T-helper 22 cell (primary cell): ENCODE data around the gene ACOT9.
"Not testable (repeated sequence)": the region's sequence is repeated elsewhere in the genome, so short reads cannot be mapped to it uniquely, and the experiment has no call there.

Experiments
- DNase-seq: peaks from one replicate; pipeline ENCODE4 v3.0.0-alpha.2; 2020; ENCODE audit warnings: low read depth

The ACOT9 gene, protein sequence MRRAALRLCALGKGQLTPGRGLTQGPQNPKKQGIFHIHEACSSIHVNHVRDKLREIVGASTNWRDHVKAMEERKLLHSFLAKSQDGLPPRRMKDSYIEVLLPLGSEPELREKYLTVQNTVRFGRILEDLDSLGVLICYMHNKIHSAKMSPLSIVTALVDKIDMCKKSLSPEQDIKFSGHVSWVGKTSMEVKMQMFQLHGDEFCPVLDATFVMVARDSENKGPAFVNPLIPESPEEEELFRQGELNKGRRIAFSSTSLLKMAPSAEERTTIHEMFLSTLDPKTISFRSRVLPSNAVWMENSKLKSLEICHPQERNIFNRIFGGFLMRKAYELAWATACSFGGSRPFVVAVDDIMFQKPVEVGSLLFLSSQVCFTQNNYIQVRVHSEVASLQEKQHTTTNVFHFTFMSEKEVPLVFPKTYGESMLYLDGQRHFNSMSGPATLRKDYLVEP

DNA sequence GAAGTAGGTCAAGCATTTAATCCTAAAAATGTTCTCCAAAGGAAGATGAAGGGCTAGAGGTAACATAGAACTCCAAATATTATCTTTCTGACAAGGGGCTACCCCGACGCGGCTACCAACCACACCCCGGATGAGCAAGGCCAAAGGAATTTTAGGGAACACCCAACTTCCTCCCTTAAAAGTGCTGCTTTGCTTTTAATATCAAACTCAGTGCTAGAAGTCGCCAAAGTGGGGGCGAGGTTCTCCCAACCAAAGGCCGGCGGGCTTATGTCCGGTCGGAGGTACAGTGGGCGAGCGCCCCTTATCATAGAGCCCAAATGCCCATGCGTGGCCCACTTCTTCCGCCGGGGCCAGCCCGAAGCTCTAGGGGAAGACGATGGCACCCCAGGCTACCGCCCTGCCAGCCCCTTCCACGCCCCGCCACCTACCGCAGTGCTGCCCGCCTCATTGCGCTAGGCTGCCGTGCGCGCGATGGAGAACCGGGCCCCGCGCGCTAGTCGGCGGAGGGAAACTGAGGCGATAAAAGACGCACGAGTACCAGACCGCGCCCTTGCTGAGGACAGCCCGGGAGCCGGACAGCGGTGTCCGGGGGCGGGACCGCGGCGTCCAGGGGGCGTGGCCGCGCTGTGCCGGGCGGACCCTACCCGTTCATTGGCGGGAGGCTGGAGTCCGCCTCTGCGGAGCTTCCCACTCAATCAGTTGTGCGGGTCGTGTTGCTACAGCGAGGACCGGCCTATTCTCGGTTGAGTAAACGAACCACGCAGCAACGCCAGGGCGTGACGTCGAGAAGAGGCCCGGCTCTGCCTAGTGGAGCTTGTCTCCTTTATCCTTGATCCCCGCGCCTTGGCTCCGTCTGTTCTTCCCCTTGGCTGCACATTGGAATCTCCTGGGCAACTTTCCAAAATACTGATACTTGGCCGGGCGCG is at the start of gene ACOT9:
TSS of gene ACOT9 (minus strand) at position 580 of the 926 bp plus-strand sequence. CDS start at position 448, 132 bp downstream.
- peak; percentile 63 for DNase-seq

DNA sequence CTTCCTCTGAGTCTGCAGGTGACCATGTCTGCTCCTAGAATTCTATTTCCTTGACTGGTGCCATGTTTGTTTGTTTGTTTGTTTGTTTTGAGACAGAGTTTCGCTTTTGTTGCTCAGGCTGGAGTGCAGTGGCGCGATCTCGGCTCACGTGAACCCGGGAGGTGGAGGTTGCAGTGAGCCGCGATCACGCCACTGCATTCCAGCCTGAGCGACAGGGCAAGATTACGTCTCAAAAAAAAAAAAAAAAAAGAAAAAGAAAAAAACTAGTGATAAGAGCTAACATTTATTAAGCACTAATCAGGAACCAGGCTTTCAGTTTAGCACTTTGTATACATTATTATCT is 47.0 kb upstream of the ACOT9 start:
- no peak for DNase-seq

DNA sequence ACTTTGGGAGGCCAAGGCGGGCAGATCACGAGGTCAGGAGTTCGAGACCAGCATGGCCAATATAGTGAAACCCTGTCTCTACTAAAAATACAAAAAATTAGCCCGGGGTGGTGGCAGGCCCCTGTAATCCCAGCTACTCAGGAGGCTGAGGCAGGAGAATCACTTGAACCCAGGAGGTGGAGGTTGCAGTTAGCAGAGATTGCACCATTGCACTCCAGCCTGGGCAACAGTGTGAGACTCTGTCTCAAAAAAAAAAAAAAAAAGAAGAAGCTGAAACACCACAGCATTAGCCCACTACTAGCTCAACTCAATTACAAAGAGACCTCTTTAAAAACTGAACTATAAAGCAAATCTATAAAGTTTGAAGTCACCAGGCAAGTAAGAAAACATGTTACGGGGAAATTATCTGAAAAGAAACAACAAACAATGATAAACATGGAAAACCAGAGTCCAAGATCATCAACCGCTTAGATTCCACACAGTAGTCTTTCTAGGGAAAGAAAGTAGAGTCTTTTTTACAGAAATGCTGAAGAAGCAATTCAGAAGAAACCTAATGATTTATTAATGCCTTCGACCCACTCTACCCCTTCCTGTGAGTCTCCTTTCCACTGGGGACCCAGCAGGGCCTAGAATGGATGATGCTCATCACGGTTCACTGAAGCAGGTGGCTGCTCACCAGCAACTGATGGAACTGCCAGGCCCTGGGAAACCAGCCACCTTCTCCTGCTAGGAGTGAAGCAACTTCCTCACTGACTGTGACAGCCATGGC is 46.5 kb upstream of the ACOT9 start:
- no peak for DNase-seq

DNA sequence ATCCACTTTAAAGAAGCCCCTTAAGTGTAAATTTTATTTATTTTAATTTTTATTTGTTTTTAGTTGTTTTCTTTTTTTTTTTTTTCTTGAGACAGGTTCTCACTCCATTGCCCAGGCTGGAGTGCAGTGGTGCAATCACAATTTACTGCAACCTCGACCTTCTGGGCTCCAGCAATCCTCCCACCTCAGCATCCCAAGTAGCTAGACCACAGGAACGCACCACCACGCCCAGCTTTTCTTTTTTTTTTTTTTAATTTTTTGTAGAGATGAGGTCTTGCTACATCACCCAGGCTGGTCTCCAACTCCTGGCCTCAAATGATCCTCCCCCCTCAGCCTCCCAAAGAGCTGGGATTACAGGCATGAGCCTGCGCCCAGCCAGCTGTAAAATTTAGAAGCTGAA is 45.9 kb upstream of the ACOT9 start:
- no peak for DNase-seq

DNA sequence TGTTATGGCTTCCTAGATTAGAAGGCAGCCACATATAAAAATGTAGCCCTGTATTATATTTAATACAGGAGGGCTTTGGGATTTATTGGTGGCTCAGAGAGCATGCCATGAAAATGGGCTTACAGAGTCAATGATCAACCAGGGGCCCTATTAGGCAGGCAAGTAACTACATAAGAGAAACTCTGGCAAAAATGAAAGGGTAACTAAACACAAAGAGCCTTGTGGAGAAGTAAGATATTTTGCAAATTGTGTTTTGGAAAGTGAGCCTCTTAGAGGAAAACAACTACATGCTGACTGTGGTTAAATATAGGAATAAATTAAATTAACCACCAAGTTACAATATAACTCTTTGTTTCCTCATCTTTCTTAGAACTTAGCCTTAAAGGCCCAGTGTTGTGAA is 45.4 kb upstream of the ACOT9 start:
- DNase-seq: no peak

DNA sequence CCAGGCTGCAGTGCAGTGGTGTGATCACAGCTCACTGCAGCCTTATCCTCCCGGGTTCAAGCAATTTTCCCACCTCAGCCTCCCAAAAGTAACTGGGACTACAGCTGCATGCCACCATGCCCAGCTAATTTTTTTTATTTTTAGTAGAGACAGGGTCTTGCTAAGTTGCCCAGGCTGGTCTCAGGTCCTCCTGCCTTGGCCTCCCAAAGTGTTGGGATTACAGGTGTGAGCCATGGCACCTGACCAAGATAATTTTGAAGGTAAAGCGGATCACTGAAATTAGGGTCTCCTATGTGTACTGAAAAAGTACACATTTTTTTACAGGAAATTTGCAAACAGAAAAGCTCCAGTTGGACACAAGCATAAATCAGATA is 44.7 kb upstream of the ACOT9 start:
- no peak for DNase-seq

DNA sequence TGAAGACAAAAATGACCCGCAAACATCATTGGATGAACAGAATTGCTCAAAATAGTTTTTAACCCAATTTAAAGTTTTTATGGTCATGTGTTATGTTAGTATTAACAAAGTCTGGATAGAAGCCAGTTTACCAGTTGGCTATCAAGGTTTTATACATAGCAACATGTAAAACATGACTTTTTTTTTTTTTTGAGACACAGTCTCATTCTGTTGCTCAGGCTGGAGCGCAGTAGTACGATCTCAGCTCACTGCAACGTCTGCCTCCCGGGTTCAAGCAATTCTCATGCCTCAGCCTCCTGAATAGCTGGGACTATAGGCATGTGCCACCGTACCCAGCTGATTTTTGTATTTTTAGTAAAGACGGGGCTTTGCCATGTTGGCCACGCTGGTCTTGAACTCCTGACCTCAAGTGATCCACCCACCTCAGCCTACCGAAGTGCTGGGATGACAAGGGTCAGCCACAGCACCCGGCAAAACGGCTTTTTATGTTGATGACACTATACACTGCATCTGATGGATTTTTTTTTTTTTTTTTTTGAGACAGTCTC is 43.3 kb upstream of the ACOT9 start:
- DNase-seq: no peak

DNA sequence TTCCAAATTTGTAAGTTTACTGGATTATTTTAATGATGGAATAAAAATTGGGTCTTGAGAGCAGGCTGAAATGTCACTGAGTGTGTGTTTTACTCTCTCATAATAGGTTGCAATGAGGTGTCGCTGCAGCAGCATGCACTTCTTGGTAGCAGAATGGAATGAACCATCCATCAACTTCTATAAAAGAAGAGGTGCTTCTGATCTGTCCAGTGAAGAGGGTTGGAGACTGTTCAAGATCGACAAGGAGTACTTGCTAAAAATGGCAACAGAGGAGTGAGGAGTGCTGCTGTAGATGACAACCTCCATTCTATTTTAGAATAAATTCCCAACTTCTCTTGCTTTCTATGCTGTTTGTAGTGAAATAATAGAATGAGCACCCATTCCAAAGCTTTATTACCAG is 42.5 kb upstream of the ACOT9 start:
- no peak for DNase-seq

DNA sequence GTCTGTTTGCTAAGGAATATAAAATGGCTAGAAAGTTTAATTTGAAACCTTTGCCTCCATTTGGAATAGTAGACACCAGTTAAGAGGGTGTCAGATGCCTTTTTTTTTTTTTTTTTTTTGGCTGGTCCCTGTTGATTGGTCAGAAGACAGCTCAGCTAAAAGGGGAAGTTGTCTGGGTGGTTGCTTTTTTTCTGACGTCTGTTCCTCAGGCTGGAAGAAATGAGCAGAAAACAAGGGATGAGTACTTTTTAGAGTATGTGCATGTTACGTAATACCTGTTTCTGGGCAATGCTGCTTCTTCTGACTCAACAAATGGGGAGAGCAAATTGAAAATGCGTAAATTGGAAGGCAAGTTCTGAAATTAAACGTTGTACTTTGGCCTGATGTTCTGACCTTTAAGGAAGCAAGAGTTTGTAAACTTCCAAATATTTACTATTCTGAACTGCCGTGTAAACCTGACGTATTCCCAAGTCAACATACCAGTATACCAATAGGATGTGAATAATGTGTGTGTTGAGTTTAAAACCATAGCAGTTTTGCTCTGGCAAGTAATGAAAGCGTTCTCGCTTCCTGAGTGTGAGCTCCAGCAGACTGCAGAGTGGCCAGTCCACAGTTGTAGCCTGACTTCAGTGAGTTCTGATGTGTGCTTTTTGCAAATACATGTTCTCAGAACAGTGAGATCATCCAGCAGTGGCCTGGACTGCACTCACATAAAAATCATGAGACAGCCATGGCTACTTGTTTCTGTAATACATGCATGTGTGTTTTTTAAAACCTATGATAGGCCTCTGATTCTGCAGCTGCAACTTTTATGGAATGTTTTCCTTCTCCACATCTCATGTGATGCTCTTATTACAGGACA is 41.6 kb upstream of the ACOT9 start:
- no peak for DNase-seq

DNA sequence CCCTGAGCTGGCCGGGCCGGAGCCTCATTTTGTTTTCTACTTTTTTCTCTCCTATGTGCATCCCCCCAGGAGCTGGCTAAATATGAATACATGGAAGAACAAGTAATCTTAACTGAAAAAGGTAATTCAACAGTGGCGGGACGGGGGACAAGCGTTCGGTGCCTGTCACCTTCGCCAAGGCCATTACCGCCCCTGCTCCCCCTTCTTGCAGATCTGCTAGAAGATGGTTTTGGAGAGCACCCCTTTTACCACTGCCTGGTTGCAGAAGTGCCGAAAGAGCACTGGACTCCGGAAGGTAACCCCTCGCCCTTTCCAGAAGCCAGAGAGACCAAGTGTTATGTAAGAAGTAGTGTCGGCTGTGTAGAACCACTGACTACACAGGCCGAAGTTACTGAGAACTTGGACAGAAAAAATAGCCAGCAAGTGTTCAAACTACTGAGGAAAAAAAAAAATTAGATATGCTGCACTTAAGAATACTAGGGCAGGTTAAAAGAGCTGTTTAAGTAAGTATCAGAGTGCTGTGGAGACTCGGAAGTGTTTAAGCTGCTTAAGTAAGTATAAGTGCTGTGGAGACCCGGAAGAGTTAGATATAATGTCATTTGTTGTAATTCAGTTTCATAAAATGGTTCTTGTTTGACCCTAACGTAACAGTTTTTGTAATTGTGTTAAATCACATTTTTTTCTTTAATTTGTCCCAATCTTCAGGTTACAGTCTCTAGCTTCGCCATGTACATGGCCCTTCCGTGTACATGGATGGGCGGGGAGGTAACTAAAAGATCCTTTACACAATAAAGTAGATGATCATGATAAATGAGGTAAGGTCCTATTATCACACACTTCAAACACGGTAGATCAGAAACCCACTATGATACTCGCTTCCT is 40.8 kb upstream of the ACOT9 start:
- no peak for DNase-seq

DNA sequence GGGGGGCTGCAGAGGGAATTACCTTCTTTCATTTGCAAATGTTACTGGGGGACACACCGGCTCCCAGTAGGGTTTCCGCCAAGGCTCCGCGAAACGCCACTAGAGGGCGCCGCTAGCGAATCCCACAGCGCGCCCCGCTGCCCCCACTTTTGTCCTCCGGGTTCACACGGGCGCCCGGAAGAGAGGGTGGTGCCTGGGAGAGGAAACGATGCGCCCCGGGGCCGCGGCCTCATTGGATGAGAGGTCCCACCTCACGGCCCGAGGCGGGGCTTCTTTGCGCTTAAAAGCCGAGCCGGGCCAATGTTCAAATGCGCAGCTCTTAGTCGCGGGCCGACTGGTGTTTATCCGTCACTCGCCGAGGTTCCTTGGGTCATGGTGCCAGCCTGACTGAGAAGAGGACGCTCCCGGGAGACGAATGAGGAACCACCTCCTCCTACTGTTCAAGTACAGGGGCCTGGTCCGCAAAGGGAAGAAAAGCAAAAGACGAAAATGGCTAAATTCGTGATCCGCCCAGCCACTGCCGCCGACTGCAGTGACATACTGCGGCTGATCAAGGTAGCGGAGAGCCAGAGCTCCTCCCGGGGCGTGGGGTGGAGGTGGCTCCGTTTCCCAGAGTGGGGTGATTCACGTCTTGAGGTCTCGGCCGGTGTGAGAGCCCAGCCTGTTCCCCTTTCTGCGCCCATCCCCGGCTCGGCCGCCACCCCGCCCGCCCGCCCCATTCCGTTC is 40.0 kb upstream of the ACOT9 start, which contains the start of gene SAT1:
TSS of gene SAT1 (plus strand) at position 311 of the 726 bp plus-strand sequence. CDS start at position 490, 179 bp downstream.
- DNase-seq: peak; percentile 85

DNA sequence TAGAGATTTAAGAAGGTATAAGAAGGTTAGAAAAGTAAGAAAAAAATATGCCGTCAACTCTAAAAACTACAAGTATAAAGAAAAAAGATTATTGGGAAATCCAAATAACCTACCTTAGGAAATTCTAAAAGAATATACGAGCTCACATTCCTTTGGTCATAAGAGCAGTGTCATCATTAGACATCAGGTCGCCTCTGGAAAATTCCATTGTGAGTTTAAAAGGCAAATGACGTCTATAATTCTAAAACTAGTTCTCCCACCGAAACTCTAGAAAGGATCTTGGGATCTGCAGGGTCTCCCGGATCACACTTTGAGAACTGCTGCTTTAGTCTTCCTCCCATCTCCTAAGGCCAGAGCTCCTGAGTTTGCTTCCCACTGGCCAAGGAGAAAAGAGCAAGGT is 39.4 kb upstream of the ACOT9 start:
- DNase-seq: no peak

DNA sequence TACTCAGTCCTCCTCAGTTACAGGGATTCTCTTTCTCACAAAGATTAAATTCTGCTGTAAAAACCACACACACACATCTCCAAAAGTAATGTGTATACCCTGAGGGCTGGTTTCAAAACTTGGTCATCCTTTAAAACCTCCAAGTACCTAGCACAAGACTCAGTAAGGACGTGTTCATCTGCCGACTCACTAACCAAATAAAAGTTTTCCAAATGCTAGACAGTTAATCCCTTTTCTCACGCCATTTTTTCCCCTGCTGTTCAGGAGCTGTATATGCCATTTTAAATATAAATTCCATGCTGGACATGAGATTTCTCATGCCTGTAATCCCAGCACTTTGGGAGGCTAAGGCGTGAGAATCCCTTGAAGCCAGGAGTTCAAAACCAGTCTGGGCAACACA is 35.9 kb upstream of the ACOT9 start:
- DNase-seq: no peak

DNA sequence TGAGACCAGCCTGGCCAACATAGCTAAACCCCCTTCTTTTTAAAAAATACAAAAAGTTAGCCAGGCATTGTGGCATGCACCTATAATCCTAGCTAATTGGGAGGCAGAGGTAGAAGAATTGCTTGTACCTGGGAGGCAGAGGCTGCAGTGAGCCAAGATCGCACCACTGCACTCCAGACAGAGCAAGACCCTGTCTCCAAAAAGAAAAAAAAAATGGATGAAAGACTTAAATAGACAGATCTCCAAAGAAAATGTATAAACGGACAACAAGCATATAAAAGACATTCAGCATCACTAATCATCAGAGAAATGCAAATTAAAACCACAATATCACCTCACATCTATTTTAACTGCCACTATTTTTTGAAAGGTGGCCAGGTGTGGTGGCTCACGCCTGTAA is 33.3 kb upstream of the ACOT9 start:
- no peak for DNase-seq

DNA sequence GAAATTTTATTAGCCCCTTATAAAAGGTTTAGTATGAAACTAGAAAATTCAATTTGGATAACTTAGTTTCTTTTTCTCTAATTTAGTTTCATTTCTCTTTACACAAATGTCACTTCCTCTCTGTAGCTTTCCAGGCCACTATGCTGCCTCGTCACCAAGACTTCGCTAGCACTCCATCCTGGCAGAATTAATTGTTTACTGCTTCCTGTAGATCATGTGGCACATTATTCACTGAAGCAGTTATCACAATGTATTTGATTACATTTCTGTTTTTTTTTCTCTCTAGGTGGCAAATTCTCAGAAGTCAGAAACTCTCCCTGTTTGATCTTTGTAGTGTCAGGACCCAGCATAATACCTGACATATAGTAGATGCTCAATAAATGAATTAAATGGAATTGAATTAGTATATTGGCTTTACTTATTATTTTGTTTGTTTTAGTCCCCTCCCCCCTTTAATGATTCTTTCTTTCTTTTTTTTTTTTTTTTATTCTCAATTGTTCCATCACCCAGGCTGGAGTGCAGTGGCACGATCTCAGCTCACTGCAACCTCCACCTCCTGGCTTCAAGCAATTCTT is 30.6 kb upstream of the ACOT9 start:
- peak; percentile 32 for DNase-seq

DNA sequence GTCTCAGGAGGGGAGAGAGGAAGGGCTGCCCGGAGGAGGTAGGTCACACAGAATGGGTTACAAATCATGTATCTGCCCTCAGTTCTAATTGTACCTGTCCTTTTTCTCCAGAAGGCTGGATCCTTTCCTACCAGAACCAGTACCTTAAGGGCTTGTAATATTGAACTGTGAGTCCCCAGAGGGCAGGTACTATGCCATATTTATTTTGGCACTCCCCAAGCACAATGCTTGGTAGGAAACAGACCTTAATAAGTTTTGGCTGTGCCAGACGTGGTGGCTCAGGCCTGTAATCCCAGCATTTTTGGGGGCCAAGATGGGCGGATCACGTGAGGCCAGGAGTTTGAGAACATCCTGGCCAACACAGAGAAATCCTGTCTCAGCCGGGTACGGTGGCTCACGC is 28.0 kb upstream of the ACOT9 start:
- DNase-seq: not testable (repeated sequence)

DNA sequence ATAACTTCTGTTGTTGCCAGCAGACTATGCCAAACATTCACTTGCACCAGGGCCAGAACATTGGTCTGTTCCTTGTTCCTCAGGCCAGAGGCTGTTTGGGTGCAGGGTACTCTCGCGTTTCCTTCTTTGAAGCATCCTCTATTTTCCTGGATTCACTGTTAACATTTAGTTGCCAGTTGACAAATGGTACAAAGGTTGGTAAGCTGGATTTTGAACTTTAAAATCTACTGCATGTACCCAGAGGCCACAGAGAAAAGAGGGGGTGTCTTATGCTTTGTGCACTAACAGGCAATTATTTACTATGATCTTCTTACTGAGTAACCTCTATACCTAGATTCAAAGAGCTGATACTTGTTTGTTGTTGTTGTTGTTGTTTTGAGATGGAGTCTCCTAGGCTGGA is 27.1 kb upstream of the ACOT9 start:
- no peak for DNase-seq

DNA sequence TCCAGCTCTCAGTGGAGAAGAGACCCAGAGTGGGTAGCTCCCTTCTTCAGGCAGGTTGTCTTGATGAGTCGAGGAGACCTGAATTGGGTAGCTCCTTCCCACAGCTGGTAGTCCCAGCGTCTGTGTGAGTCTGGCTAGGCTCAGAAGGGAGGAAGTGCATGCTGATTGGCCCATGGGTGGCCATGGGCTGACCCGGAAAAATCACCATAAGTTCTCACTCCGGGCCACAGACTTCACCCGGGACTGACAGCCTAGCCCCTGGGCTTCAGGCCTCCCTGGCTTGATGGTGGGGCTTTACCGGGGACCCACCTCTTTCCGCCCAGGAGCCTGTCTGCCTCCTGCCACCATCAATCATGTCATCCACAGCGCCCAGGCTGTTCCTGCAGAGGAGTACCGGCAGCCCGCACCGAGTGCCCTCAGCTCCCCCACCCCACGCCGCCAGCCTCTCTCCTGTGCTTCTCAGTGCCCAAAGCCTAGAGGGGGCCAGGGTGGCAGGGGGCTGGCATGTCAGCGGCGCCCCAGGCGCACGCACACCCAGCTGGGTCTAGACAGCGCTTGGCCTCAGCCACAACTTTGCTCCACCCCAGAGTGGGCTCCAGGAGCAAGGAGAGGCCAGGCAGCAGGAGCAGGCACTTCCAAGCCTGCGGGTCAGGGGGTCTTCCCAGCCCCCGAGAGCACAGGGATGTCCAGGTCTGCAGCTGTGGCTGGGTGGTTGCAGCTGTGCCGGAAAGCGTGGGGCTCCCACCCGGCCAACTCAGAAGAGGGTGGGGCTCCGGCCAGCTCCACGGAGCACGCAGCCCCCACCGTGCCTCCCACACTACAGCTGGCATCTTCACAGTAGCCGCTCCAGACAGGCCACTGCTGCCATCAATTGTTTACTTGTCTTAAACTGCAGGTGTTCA is 23.8 kb upstream of the ACOT9 start:
- no peak for DNase-seq
